GM18867 (cell line): ENCODE measurements around the gene GOLGA6C.
"Not testable (repeated sequence)": the region's sequence is repeated elsewhere in the genome, so short reads cannot be mapped to it uniquely, and the experiment has no call there.

ENCODE experiments used
- ATAC-seq: cut with Tn5 transposase; IDR thresholded peaks from one replicate; pipeline ENCODE4 v1.9.1; 2021; ENCODE audit warnings: mild to moderate bottlenecking, moderate library complexity; ENCODE audit not compliant: unreplicated experiment

Gene GOLGA6C

DNA sequence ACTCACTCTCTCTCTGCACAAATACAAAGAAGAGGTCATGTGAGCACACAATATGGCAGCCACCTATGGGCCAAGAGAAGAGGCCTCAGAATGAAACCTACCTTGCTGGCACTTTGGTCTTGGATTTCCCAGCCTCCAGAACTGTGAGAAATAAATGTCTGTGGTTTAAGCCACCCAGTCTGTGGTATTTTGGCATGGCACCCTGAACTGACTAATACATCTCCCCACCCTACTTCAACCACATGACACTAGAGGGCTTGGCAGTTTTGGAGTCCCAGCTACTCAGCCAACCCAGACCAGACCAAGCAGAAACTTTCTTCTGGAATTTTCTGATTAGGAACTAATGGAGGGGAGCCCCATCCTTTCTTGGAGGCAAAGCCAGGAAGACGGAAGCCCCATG, 54.4 kb downstream of the GOLGA6C start:
- not testable (repeated sequence) for ATAC-seq

DNA sequence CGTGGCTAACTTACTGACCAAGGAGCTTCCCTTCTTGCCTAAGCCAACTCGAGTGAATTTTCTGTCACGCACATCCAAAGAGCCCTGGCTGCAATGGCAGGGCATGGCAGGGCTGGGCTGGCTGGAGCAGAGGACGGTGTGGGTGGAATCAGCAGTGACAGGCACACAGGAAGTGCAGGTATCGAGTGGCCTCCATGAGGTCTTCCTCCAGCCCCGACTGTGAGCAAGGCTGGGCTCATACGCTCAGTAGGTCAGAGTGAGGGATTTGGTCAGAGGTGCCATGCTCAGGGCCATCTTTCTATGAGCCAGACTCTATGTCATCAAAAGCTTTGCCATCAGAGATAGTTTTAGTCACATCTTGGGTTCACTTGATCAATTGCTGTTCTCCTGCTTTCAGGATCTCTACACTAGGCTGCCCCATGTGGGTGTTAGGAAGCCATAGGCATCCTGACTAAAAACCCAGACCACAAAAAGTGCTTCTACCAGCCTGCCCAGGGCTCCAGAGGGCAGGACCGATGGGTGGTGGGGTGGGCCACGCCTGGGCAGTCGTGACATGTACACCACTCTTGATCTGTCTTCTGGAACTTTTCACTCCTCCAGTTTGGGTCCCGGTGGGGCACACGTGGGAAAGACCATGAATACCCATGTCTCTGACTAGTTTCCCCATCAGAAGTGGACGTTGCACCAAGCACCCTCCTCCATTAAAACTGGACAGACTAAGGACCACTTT, 55.1 kb downstream of the GOLGA6C start:
- ATAC-seq: no peak

GRCh38 chr15:75314552-75315290, 56.6 kb downstream of the GOLGA6C start:
- ATAC-seq: no peak

DNA sequence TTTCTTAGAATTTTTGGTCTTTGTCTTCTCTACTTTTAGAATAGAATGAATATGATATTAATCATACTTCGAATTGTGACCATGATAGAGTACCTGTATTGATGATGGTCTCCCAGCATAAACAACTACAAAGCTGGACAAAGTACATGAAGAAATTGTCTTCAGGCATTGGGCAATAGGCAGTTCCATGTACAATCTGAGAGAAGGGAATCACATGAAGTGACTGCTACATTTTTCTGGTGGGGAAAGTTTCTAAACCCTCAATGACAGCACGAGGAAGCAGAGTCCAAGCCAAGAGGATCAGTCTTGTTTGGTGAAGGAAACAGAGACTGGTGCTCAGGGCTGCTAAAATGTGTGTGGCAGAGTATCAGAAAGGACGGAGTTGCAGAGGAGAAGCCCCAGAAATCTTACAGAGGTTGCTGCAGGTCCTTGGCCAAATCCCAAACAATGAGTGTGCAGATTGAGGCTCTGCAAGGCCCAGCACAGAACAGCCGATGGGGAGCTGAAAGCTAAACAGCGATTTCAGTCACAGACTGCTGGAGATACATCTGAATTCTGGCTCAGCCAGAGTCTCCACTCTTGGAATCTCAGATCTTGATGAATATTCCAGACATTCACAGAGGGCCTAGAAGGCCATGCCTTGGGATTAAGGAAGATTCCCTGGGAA, 61.2 kb downstream of the GOLGA6C start:
- ATAC-seq: not testable (repeated sequence)
